Endothelial cell of umbilical vein (primary cell): ENCODE data around the gene TTC23L. TPM values are rescaled to one million over a fixed set of nuclear protein-coding genes. Genes with fewer than 3 reads are reported as not detected.

ENCODE experiments used
- BruUV-seq: library from RNA; stranded (reverse); fragments of 400-500 nt; replicated peaks from 2 replicates; lab custom pipeline; 2021; lab: Mats Ljungman, UMichigan
- CTCF ChIA-PET: fragments of 300-600, 350-600 bp; sonication (Branson Sonifier 250); formaldehyde crosslinking; loops from one replicate; lab custom pipeline; 2021; ENCODE audit warnings: antibody characterized with exemption, inconsistent platforms; lab: Charles Lee
- POLR2A ChIA-PET: fragments of 300-600, 350-600 bp; sonication (Branson Sonifier 250); formaldehyde crosslinking; loops from one replicate; lab custom pipeline; 2021; ENCODE audit warnings: antibody characterized with exemption, inconsistent platforms; lab: Charles Lee
- DNase-seq: peaks from one replicate; pipeline ENCODE4 v3.0.0-alpha.2; 2011; ENCODE audit warnings: low read depth, low spot score
- FAIRE-seq: peaks from 2 replicates; lab custom pipeline; 2011; peaks lifted over from hg19 to GRCh38; lab: Jason Lieb, UNC
- H2AFZ ChIP-seq: 2 replicates; pipeline ENCODE4 v1.6.0; 2012; ENCODE audit warnings: low read depth, low read length, control low read depth, inconsistent platforms
- H3K27ac ChIP-seq: 2 replicates; pipeline ENCODE4 v1.5.1; 2011; ENCODE audit warnings: low read depth, mild to moderate bottlenecking, control low read depth, low read length, moderate library complexity; ENCODE audit not compliant: insufficient read depth
- H3K27me3 ChIP-seq, 2 experiments: 2 replicates each; pipeline versions ENCODE4 v1.6.0 to v1.6.1; 2011; ENCODE audit warnings: low read length in 2 of 2, mixed read lengths in 1 of 2; ENCODE audit not compliant: control insufficient read depth in 2 of 2, insufficient read depth in 2 of 2
- H3K36me3 ChIP-seq, 2 experiments: 2 replicates in 1 of 2; 3 replicates in 1 of 2; pipeline ENCODE4 v1.5.1; 2011; ENCODE audit warnings: low read length in 2 of 2, mild to moderate bottlenecking in 1 of 2, moderate library complexity in 1 of 2; ENCODE audit not compliant: control insufficient read depth in 2 of 2, insufficient read depth in 2 of 2; ENCODE audit errors: extremely low read depth in 1 of 2
- H3K4me1 ChIP-seq: 3 replicates; pipeline ENCODE4 v1.5.1; 2011; ENCODE audit warnings: mild to moderate bottlenecking, low read length; ENCODE audit not compliant: control insufficient read depth, insufficient read depth; ENCODE audit errors: extremely low read depth
- H3K4me2 ChIP-seq: 2 replicates; pipeline ENCODE4 v1.6.1; 2011; ENCODE audit warnings: low read length, control low read depth, mixed read lengths; ENCODE audit not compliant: insufficient read depth
- H3K4me3 ChIP-seq, 3 experiments: fragments of 200-600 bp in 1 of 3; sonication (generic), shearing (Covaris generic) in 1 of 3; replicated peaks in 1 of 3; 2 replicates each; pipeline ENCODE4 v1.5.1; 2011 to 2016; ENCODE audit warnings: control low read depth in 3 of 3, low read length in 3 of 3, mild to moderate bottlenecking in 2 of 3, inconsistent platforms in 1 of 3, low read depth in 1 of 3, moderate library complexity in 1 of 3; ENCODE audit not compliant: insufficient read depth in 1 of 3
- H3K79me2 ChIP-seq: 2 replicates; pipeline ENCODE4 v1.6.0; 2012; ENCODE audit warnings: low read length, inconsistent platforms; ENCODE audit not compliant: control insufficient read depth, insufficient read depth
- H3K9ac ChIP-seq: replicated peaks from 2 replicates; pipeline ENCODE3; 2011; ENCODE audit warnings: low read length, control low read depth; ENCODE audit not compliant: insufficient read depth; ENCODE audit errors: extremely low read depth
- H3K9me1 ChIP-seq: replicated peaks from 3 replicates; pipeline ENCODE4 v1.6.0; 2011; ENCODE audit warnings: mild to moderate bottlenecking, low read length; ENCODE audit not compliant: control insufficient read depth, insufficient read depth; ENCODE audit errors: extremely low read depth
- H3K9me3 ChIP-seq: replicated peaks from 2 replicates; pipeline ENCODE4 v1.5.1; 2012; ENCODE audit warnings: low read length, inconsistent platforms; ENCODE audit not compliant: control insufficient read depth, insufficient read depth
- H4K20me1 ChIP-seq: replicated peaks from 2 replicates; pipeline ENCODE3; 2011; ENCODE audit warnings: mild to moderate bottlenecking, low read length; ENCODE audit not compliant: control insufficient read depth, insufficient read depth; ENCODE audit errors: extremely low read depth
- CTCF ChIP-seq, 2 donors: IDR thresholded peaks; 1 replicate in 1 of 2; 2 replicates in 1 of 2; pipeline ENCODE4 v1.5.1; 2011; ENCODE audit warnings: low read length in 2 of 2, mild to moderate bottlenecking in 2 of 2, moderate library complexity in 2 of 2, control low read depth in 1 of 2, inconsistent platforms in 1 of 2, low read depth in 1 of 2; ENCODE audit not compliant: insufficient read depth in 1 of 2; ENCODE audit errors: extremely low read depth in 1 of 2
- EZH2 ChIP-seq: IDR thresholded peaks from 2 replicates; pipeline ENCODE4 v1.6.1; 2012; ENCODE audit warnings: borderline replicate concordance, low read depth, mild to moderate bottlenecking, moderate library complexity, low read length, inconsistent platforms; ENCODE audit not compliant: severe bottlenecking
- FOS ChIP-seq: IDR thresholded peaks from 2 replicates; pipeline ENCODE4 v1.6.1; 2011; ENCODE audit warnings: mild to moderate bottlenecking, low read length, moderate library complexity, borderline replicate concordance; ENCODE audit not compliant: insufficient read depth
- GATA2 ChIP-seq: IDR thresholded peaks from 2 replicates; pipeline ENCODE4 v1.7.0; 2011; ENCODE audit warnings: low read depth, mild to moderate bottlenecking, moderate library complexity, mixed read lengths, low read length; ENCODE audit not compliant: insufficient read length, insufficient read depth
- JUN ChIP-seq: IDR thresholded peaks from 2 replicates; pipeline ENCODE4 v1.6.1; 2011; ENCODE audit warnings: borderline replicate concordance, low read depth; ENCODE audit not compliant: insufficient read length, insufficient read depth
- MAX ChIP-seq: IDR thresholded peaks from 2 replicates; pipeline ENCODE4 v1.6.1; 2011; ENCODE audit not compliant: insufficient read depth, insufficient read length
- MYC ChIP-seq: IDR thresholded peaks from one replicate; pipeline ENCODE4 v1.6.1; 2011; ENCODE audit warnings: mild to moderate bottlenecking, low read depth, low read length
- POLR2A ChIP-seq: IDR thresholded peaks from 2 replicates; pipeline ENCODE4 v1.6.1; 2012; ENCODE audit warnings: low read depth, mild to moderate bottlenecking, control low read depth, low read length
- POLR2AphosphoS5 ChIP-seq: IDR thresholded peaks from 2 replicates; pipeline ENCODE4 v1.6.1; 2012; ENCODE audit warnings: low read depth, mild to moderate bottlenecking, control low read depth, low read length, moderate library complexity; ENCODE audit not compliant: insufficient read depth
- dilution Hi-C: fragments of 300-500 bp; cut with MboI; formaldehyde crosslinking; loops from one replicate; pipeline ENCODE4 v1.15.0; 2019; ENCODE audit warnings: low sequenced_read_pairs; ENCODE audit not compliant: extremely low pct_ligation_motif_present
- intact Hi-C: fragments of 100-400 bp; cut with micrococcal nuclease; formaldehyde crosslinking; loops from one replicate; pipeline ENCODE4 v1.10.0; 2022
- polyA plus RNA-seq, 4 experiments: library from polyadenylated mRNA; depleted of rRNA in 3 of 4; stranded (reverse) in 3 of 4; unstranded in 1 of 4; fragments of >200 nt; gene quantifications; 2 replicates each; pipeline versions ENCODE4 v1.2.1 to v1.2.3, GENCODE V29; 2011 to 2012; ENCODE audit warnings: missing spikeins in 1 of 4
- total RNA-seq: library from RNA; stranded (reverse); gene quantifications from 2 replicates; pipeline ENCODE4 v1.2.3, GENCODE V29; 2021

Gene TTC23L
- total and polyA plus RNA-seq, 2 donors (not counting 3 experiments of a cell fraction or from before 2014, with no cell fraction given) = not detected

- H3K4me1 ChIP-seq = no peaks in the 10 kb centered on the region
- H3K36me3 ChIP-seq = no peaks in the 10 kb centered on the region
- TF ChIP-seq GATA2 = no peak
- no peak for TF ChIP-seq MAX
- no peak for TF ChIP-seq EZH2
- TF ChIP-seq POLR2AphosphoS5 = no peak
- no peak for TF ChIP-seq FOS
- no peak for TF ChIP-seq JUN
- no peak for TF ChIP-seq MYC
- TF ChIP-seq POLR2A = no peak
- no peak for TF ChIP-seq CTCF (IDR thresholded peaks at IDR 0.05; ENCODE audit: extremely low read depth in 1 of 2, insufficient read depth in 1 of 2, low read depth in 1 of 2, low read length in 2 of 2)
- no peak overlapping the region for H3K27ac ChIP-seq
- POLR2A ChIA-PET = no interaction called here
- H2AFZ ChIP-seq = no peak overlapping the region
- no peak overlapping the region for H3K4me3 ChIP-seq
- DNase-seq = no peak
- H3K9me3 ChIP-seq = no peaks in the 10 kb centered on the region
- BruUV-seq = no TSS peak
- intact Hi-C loops = no loop called here
- H3K9me1 ChIP-seq = no peaks in the 10 kb centered on the region
- H3K4me2 ChIP-seq = no peak overlapping the region
- dilution Hi-C loops = no loop called here
- no peaks in the 10 kb centered on the region for H4K20me1 ChIP-seq
- no peak for FAIRE-seq
- H3K9ac ChIP-seq = no peak overlapping the region
- H3K79me2 ChIP-seq = no peaks in the 10 kb centered on the region
- CTCF ChIA-PET = interaction anchor here (0.9 to 1.2 kb wide), 2 partner anchors 14 to 361 kb away, joined by 3 to 4 read pairs; no protein-coding TSS in a partner anchor
- H3K27me3 ChIP-seq = peaks cover 3 to 5% of the 10 kb centered on the region in 2 experiments
These were observed 8.1 kb downstream of the TTC23L start for GRCh38 chr5:34847056-34847455.
